GM19193 (cell line): ENCODE data around the gene BCAP31.

ENCODE experiments used
- POLR2A ChIP-seq: IDR thresholded peaks from 4 replicates; pipeline ENCODE4 v1.6.1; 2011; ENCODE audit not compliant: insufficient read depth, insufficient read length; ENCODE audit errors: extremely low read depth

Gene BCAP31

GRCh38 chrX:153669901-153670731, 54.1 kb downstream of the BCAP31 start:
- no peak for TF ChIP-seq POLR2A

- no peak for TF ChIP-seq POLR2A
Observed at GRCh38 chrX:153669174-153669890, 54.9 kb downstream of the BCAP31 start.

GRCh38 chrX:153668423-153669173, 55.6 kb downstream of the BCAP31 start:
- no peak for TF ChIP-seq POLR2A

- no peak for TF ChIP-seq POLR2A
Observed at GRCh38 chrX:153667956-153668396, 56.2 kb downstream of the BCAP31 start.

GRCh38 chrX:153667281-153667955, 56.8 kb downstream of the BCAP31 start:
- no peak for TF ChIP-seq POLR2A

GRCh38 chrX:153665726-153666306, 58.4 kb downstream of the BCAP31 start:
- no peak for TF ChIP-seq POLR2A

GRCh38 chrX:153662266-153662665, 61.9 kb downstream of the BCAP31 start:
- no peak for TF ChIP-seq POLR2A

GRCh38 chrX:153659268-153659667, 64.9 kb downstream of the BCAP31 start:
- no peak for TF ChIP-seq POLR2A

GRCh38 chrX:153657161-153657560, 67.0 kb downstream of the BCAP31 start:
- TF ChIP-seq POLR2A: no peak

- no peak for TF ChIP-seq POLR2A
Observed at GRCh38 chrX:153653556-153653955, 70.6 kb downstream of the BCAP31 start.

- TF ChIP-seq POLR2A: no peak
Observed at GRCh38 chrX:153651540-153652079, 72.6 kb downstream of the BCAP31 start.

- TF ChIP-seq POLR2A: no peak
Observed at GRCh38 chrX:153650959-153651358, 73.2 kb downstream of the BCAP31 start.
